ENCODE measurements around the gene CAMSAP3.
"Not testable (repeated sequence)": the region's sequence is repeated elsewhere in the genome, so short reads cannot be mapped to it uniquely, and the experiment has no call there.

CAMSAP3 gene

GRCh38 chr19:7641290-7642276 is 45.9 kb downstream of the CAMSAP3 start:
- no peak for TF ChIP-seq CTCF (IDR thresholded peaks at IDR 0.05; ENCODE audit: extremely low read depth, insufficient read depth, missing control alignments)
- in situ Hi-C loops (cut with MboI; ENCODE audit: low pct_unique_long_range_greater_than_20kb, low sequenced_read_pairs, unreplicated experiment): no loop called here
- no peak for DNase-seq (ENCODE audit: low spot score)

GRCh38 chr19:7642295-7643030 is 46.8 kb downstream of the CAMSAP3 start:
- DNase-seq (ENCODE audit: low spot score): no peak
- no peak for TF ChIP-seq CTCF (IDR thresholded peaks at IDR 0.05; ENCODE audit: extremely low read depth, insufficient read depth, missing control alignments)
- in situ Hi-C loops (cut with MboI; ENCODE audit: low pct_unique_long_range_greater_than_20kb, low sequenced_read_pairs, unreplicated experiment): no loop called here

- DNase-seq (ENCODE audit: low spot score): no peak
- no peak for TF ChIP-seq CTCF (IDR thresholded peaks at IDR 0.05; ENCODE audit: extremely low read depth, insufficient read depth, missing control alignments)
- in situ Hi-C loops (cut with MboI; ENCODE audit: low pct_unique_long_range_greater_than_20kb, low sequenced_read_pairs, unreplicated experiment): no loop called here
Observed at GRCh38 chr19:7643031-7643415, 47.4 kb downstream of the CAMSAP3 start.

- in situ Hi-C loops (cut with MboI; ENCODE audit: low pct_unique_long_range_greater_than_20kb, low sequenced_read_pairs, unreplicated experiment): not testable (repeated sequence)
- peak; percentile 55 for DNase-seq (ENCODE audit: low spot score)
Observed at GRCh38 chr19:7643629-7644549, 48.2 kb downstream of the CAMSAP3 start.

- DNase-seq (ENCODE audit: low spot score): no peak
- in situ Hi-C loops (cut with MboI; ENCODE audit: low pct_unique_long_range_greater_than_20kb, low sequenced_read_pairs, unreplicated experiment): no loop called here
- TF ChIP-seq CTCF (IDR thresholded peaks at IDR 0.05; ENCODE audit: extremely low read depth, insufficient read depth, missing control alignments): no peak
Observed at GRCh38 chr19:7644550-7644877, 48.9 kb downstream of the CAMSAP3 start.

- no peak for DNase-seq (ENCODE audit: low spot score)
- in situ Hi-C loops (cut with MboI; ENCODE audit: low pct_unique_long_range_greater_than_20kb, low sequenced_read_pairs, unreplicated experiment): no loop called here
- TF ChIP-seq CTCF (IDR thresholded peaks at IDR 0.05; ENCODE audit: extremely low read depth, insufficient read depth, missing control alignments): no peak
Observed at GRCh38 chr19:7645163-7645562, 49.5 kb downstream of the CAMSAP3 start.

Measured in GM13977 (cell line).